Mesothelial cell of epicardium (in vitro differentiated cells): ENCODE data around the gene PAPLN. TPM values are rescaled to one million over a fixed set of nuclear protein-coding genes. Genes with fewer than 3 reads are reported as not detected.
A peak's percentile ranks its signal among the peaks of the same experiment; 100 is the strongest.

ENCODE experiments used
- DNase-seq, 2 experiments: peaks; one replicate each; pipeline ENCODE4 v3.0.0; 2021; ENCODE audit warnings: low spot score in 2 of 2; ENCODE audit not compliant: unreplicated experiment in 2 of 2
- H3K27ac Mint-ChIP-seq: 2 replicates; pipeline ENCODE4 v1.8.0; 2021; ENCODE audit warnings: mixed read lengths
- H3K27me3 Mint-ChIP-seq: 2 replicates; pipeline ENCODE4 v1.8.0; 2021; ENCODE audit warnings: low read depth, mixed read lengths
- H3K36me3 Mint-ChIP-seq: 2 replicates; pipeline ENCODE4 v1.8.0; 2021; ENCODE audit warnings: mixed read lengths
- H3K4me1 Mint-ChIP-seq: 2 replicates; pipeline ENCODE4 v1.8.0; 2021; ENCODE audit warnings: mixed read lengths
- H3K4me3 Mint-ChIP-seq: 2 replicates; pipeline ENCODE4 v1.8.0; 2021; ENCODE audit warnings: mild to moderate bottlenecking, moderate library complexity, mixed read lengths
- H3K9me3 Mint-ChIP-seq: 2 replicates; pipeline ENCODE4 v1.8.0; 2021; ENCODE audit warnings: mixed read lengths
- total RNA-seq: library from RNA; stranded (reverse); gene quantifications from 3 replicates; pipeline ENCODE4 v1.2.1, GENCODE V29; 2021
- TF ChIP-seq, protein P1 (sequence below): fragments of 200-600 bp; sonication (generic); IDR thresholded peaks from one replicate; pipeline ENCODE4 v1.5.0; 2021; ENCODE audit warnings: antibody characterized with exemption; ENCODE audit not compliant: unreplicated experiment

The PAPLN gene
- total RNA-seq, 1 donor from 2014 or later = 10.6 TPM

DNA sequence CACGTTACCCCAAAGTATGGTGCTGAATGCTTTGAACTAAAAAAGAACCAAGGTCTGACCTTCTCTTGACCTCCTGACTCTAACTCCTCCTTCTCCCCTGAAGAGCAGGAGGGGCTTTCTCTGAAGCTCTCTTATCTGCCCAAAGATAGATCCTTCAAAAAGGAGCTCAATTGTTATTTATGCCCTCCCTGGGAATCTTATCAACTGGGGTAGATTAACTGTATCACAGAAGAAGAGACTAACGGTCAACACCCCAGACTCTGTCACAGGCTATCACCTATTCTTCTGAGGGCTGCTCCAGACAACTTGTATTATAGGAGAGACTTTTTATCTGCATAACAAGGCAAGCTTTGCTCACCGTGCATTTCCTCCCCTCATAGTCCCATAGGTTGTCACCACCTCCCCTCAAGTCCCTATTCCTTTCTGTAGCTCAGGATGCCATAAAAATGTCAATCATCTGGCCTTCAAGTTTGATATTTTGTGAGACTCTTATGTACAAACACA, 86.6 kb downstream of the PAPLN start:
- H3K9me3 Mint-ChIP-seq = no peaks in the 10 kb centered on the region
- TF ChIP-seq, protein P1, sequence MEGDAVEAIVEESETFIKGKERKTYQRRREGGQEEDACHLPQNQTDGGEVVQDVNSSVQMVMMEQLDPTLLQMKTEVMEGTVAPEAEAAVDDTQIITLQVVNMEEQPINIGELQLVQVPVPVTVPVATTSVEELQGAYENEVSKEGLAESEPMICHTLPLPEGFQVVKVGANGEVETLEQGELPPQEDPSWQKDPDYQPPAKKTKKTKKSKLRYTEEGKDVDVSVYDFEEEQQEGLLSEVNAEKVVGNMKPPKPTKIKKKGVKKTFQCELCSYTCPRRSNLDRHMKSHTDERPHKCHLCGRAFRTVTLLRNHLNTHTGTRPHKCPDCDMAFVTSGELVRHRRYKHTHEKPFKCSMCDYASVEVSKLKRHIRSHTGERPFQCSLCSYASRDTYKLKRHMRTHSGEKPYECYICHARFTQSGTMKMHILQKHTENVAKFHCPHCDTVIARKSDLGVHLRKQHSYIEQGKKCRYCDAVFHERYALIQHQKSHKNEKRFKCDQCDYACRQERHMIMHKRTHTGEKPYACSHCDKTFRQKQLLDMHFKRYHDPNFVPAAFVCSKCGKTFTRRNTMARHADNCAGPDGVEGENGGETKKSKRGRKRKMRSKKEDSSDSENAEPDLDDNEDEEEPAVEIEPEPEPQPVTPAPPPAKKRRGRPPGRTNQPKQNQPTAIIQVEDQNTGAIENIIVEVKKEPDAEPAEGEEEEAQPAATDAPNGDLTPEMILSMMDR = no peak
- no peak for DNase-seq

More for the DNA sequence above, 86.6 kb downstream of the PAPLN start:
- Mint-ChIP-seq H3K27me3 (no peaks in the 10 kb centered on the region), H3K4me3 (peak overlapping the region; percentile 5), H3K4me1 (peaks cover 27% of the 10 kb centered on the region), H3K27ac (peak overlapping the region; percentile 80), H3K36me3 (no peaks in the 10 kb centered on the region)

Other genes starting within 250 kb of the PAPLN start
- 18.3 to 23.1 TPM (median 21.4 TPM) in 3 replicates for gene ZFYVE1, start 210.4 kb upstream of the PAPLN start, total RNA-seq
- gene RBM25, start 179.0 kb upstream of the PAPLN start, total RNA-seq = 145 to 155 TPM (median 152 TPM) in 3 replicates
- gene PSEN1, start 101.0 kb upstream of the PAPLN start, total RNA-seq = 56.6 to 60.9 TPM (median 59.9 TPM) in 3 replicates
- 85.8 to 89.8 TPM (median 88.0 TPM) in 3 replicates for gene NUMB, start 221.0 kb downstream of the PAPLN start, total RNA-seq